KMS-11 (cell line): ENCODE results near the gene HOMEZ.

Experiments
- H2AFZ ChIP-seq: fragments of 200-600 bp; sonication (generic); 2 replicates; pipeline ENCODE4 v1.6.1; 2016; ENCODE audit warnings: antibody characterized with exemption, mixed run types, low read depth
- H3K27ac ChIP-seq: fragments of 200-600 bp; sonication (generic); 2 replicates; pipeline ENCODE4 v1.6.1; 2016; ENCODE audit warnings: mild to moderate bottlenecking, mixed run types
- H3K27me3 ChIP-seq: fragments of 200-600 bp; sonication (generic); 2 replicates; pipeline ENCODE4 v1.6.1; 2017; ENCODE audit warnings: mild to moderate bottlenecking, low read depth, mixed run types, moderate library complexity; ENCODE audit not compliant: insufficient read depth
- H3K36me3 ChIP-seq: fragments of 200-600 bp; sonication (generic); 2 replicates; pipeline ENCODE4 v1.6.1; 2017; ENCODE audit warnings: mild to moderate bottlenecking, mixed run types; ENCODE audit not compliant: insufficient read depth
- H3K4me1 ChIP-seq: fragments of 200-600 bp; sonication (generic); 2 replicates; pipeline ENCODE4 v1.6.1; 2016; ENCODE audit warnings: mild to moderate bottlenecking, low read depth, mixed run types; ENCODE audit not compliant: poor library complexity, severe bottlenecking
- H3K4me2 ChIP-seq: fragments of 200-600 bp; sonication (generic); 2 replicates; pipeline ENCODE4 v1.7.0; 2016; ENCODE audit warnings: mild to moderate bottlenecking, mixed run types
- H3K4me3 ChIP-seq: fragments of 200-600 bp; sonication (generic); IDR thresholded peaks from 2 replicates; pipeline ENCODE4 v1.6.1; 2017; ENCODE audit warnings: low read depth, low read length, mixed read lengths; ENCODE audit not compliant: insufficient read depth
- H3K79me2 ChIP-seq: fragments of 200-600 bp; sonication (generic); 2 replicates; pipeline ENCODE4 v1.6.1; 2016; ENCODE audit warnings: low read depth, mixed run types; ENCODE audit not compliant: insufficient read depth
- H3K9ac ChIP-seq: fragments of 200-600 bp; sonication (generic); 2 replicates; pipeline ENCODE4 v1.6.1; 2016; ENCODE audit warnings: mild to moderate bottlenecking, mixed run types
- H4K20me1 ChIP-seq: fragments of 200-600 bp; sonication (generic); 2 replicates; pipeline ENCODE4 v1.6.1; 2016; ENCODE audit warnings: mild to moderate bottlenecking, mixed run types; ENCODE audit not compliant: insufficient read depth
- TF ChIP-seq, protein P1 (sequence below): fragments of 200-600 bp; sonication (generic); conservative IDR thresholded peaks from 2 replicates; pipeline ENCODE4 v1.6.1; 2017; ENCODE audit warnings: low read depth, mild to moderate bottlenecking, antibody characterized with exemption, low read length, moderate library complexity, mixed read lengths

The HOMEZ gene

GRCh38 chr14:23258256-23258655 is 27.7 kb downstream of the HOMEZ start:
- Histone ChIP-seq H3K79me2 (no peaks in the 10 kb centered on the region), H3K27ac (no peak overlapping the region), H3K4me2 (no peak overlapping the region), H3K9ac (no peak overlapping the region), H4K20me1 (no peaks in the 10 kb centered on the region), H3K36me3 (no peaks in the 10 kb centered on the region), H3K4me3 (no peak overlapping the region), H2AFZ (no peak overlapping the region), H3K27me3 (no peaks in the 10 kb centered on the region), H3K4me1 (no peaks in the 10 kb centered on the region)
- TF ChIP-seq, protein P1, sequence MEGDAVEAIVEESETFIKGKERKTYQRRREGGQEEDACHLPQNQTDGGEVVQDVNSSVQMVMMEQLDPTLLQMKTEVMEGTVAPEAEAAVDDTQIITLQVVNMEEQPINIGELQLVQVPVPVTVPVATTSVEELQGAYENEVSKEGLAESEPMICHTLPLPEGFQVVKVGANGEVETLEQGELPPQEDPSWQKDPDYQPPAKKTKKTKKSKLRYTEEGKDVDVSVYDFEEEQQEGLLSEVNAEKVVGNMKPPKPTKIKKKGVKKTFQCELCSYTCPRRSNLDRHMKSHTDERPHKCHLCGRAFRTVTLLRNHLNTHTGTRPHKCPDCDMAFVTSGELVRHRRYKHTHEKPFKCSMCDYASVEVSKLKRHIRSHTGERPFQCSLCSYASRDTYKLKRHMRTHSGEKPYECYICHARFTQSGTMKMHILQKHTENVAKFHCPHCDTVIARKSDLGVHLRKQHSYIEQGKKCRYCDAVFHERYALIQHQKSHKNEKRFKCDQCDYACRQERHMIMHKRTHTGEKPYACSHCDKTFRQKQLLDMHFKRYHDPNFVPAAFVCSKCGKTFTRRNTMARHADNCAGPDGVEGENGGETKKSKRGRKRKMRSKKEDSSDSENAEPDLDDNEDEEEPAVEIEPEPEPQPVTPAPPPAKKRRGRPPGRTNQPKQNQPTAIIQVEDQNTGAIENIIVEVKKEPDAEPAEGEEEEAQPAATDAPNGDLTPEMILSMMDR: no peak

- Histone ChIP-seq H3K4me2 (no peak overlapping the region), H2AFZ (no peak overlapping the region), H3K27ac (no peak overlapping the region), H3K79me2 (no peaks in the 10 kb centered on the region), H3K27me3 (no peaks in the 10 kb centered on the region), H3K36me3 (no peaks in the 10 kb centered on the region), H3K4me1 (no peaks in the 10 kb centered on the region), H4K20me1 (no peaks in the 10 kb centered on the region), H3K9ac (no peak overlapping the region), H3K4me3 (no peak overlapping the region)
- TF ChIP-seq, protein P1: no peak
Measured at GRCh38 chr14:23252420-23253333, 33.3 kb downstream of the HOMEZ start.

- Histone ChIP-seq H3K4me2 (no peak overlapping the region), H3K27ac (no peak overlapping the region), H3K36me3 (no peaks in the 10 kb centered on the region), H4K20me1 (no peaks in the 10 kb centered on the region), H3K9ac (no peak overlapping the region), H3K79me2 (no peaks in the 10 kb centered on the region), H3K4me1 (no peaks in the 10 kb centered on the region), H3K4me3 (no peak overlapping the region), H3K27me3 (no peaks in the 10 kb centered on the region), H2AFZ (no peak overlapping the region)
- TF ChIP-seq, protein P1: no peak
Measured at GRCh38 chr14:23252006-23252405, 33.9 kb downstream of the HOMEZ start.

- Histone ChIP-seq H3K4me3 (no peak overlapping the region), H3K9ac (no peak overlapping the region), H3K4me1 (no peaks in the 10 kb centered on the region), H3K27ac (no peak overlapping the region), H3K79me2 (no peaks in the 10 kb centered on the region), H3K4me2 (no peak overlapping the region), H4K20me1 (no peaks in the 10 kb centered on the region), H3K27me3 (no peaks in the 10 kb centered on the region), H2AFZ (no peak overlapping the region), H3K36me3 (no peaks in the 10 kb centered on the region)
- TF ChIP-seq, protein P1: no peak
Measured at GRCh38 chr14:23249824-23250223, 36.1 kb downstream of the HOMEZ start.
